AG09319 (cell line): ENCODE results near the gene BTNL8.
"Not testable (repeated sequence)": the region's sequence is repeated elsewhere in the genome, so short reads cannot be mapped to it uniquely, and the experiment has no call there.

Experiments used
- DNase-seq: peaks from one replicate; pipeline ENCODE4 v3.0.0-alpha.2; 2010; ENCODE audit warnings: low read depth; ENCODE audit errors: extremely low read depth
- CTCF ChIP-seq: IDR thresholded peaks from 2 replicates; pipeline ENCODE4 v1.5.1; 2011; ENCODE audit warnings: low read depth, mild to moderate bottlenecking, inconsistent platforms, low read length, moderate library complexity

The BTNL8 gene

GRCh38 chr5:180869587-180869986, 29.4 kb upstream of the BTNL8 start:
- DNase-seq, result no peak
- no peak for TF ChIP-seq CTCF

- no peak for DNase-seq
- TF ChIP-seq CTCF, result no peak
Observed at GRCh38 chr5:180870276-180871068, 28.5 kb upstream of the BTNL8 start.

GRCh38 chr5:180872419-180872818, 26.5 kb upstream of the BTNL8 start:
- DNase-seq, result no peak
- TF ChIP-seq CTCF, result no peak

- no peak for DNase-seq
- no peak for TF ChIP-seq CTCF
Observed at GRCh38 chr5:180873615-180874520, 25.1 kb upstream of the BTNL8 start.

GRCh38 chr5:180874804-180875582, 24.0 kb upstream of the BTNL8 start:
- TF ChIP-seq CTCF, result no peak
- no peak for DNase-seq

- no peak for TF ChIP-seq CTCF
Observed at GRCh38 chr5:180875860-180876426, 23.0 kb upstream of the BTNL8 start.

GRCh38 chr5:180885845-180886529, 13.0 kb upstream of the BTNL8 start:
- DNase-seq, result not testable (repeated sequence)

More at GRCh38 chr5:180875860-180876426, 23.0 kb upstream of the BTNL8 start:
- DNase-seq, result no peak
